Skin epidermis (tissue), 12 donors: ENCODE results near the gene FNBP1.
A peak's percentile ranks its signal among the peaks of the same experiment; 100 is the strongest.
"Not testable (repeated sequence)": the region's sequence is repeated elsewhere in the genome, so short reads cannot be mapped to it uniquely, and the experiment has no call there.

ENCODE experiments used
- H3K27ac ChIP-seq, 21 experiments: fragments of 200-600 bp; sonication (generic) in 11 of 21; one replicate each; pipeline ENCODE4 v1.5.0; 2020; ENCODE audit warnings: mild to moderate bottlenecking in 3 of 21, inconsistent platforms in 2 of 21, moderate library complexity in 2 of 21
- H3K4me3 ChIP-seq, 7 experiments: fragments of 200-600 bp; sonication (generic) in 2 of 7; one replicate each; pipeline ENCODE4 v1.5.0; 2020; ENCODE audit warnings: inconsistent platforms in 2 of 7, mild to moderate bottlenecking in 2 of 7, moderate library complexity in 1 of 7

FNBP1 gene

GRCh38 chr9:130024597-130024994, 18.4 kb downstream of the FNBP1 start:
- Histone ChIP-seq H3K4me3 (no peak overlapping the region), H3K27ac (no peak overlapping the region)

- peak overlapping the region in 1 of 21 experiments; percentile 6 for H3K27ac ChIP-seq
Observed at GRCh38 chr9:130023994-130024596, 18.9 kb downstream of the FNBP1 start.

GRCh38 chr9:130023144-130023787, 19.7 kb downstream of the FNBP1 start:
- no peak overlapping the region for H3K4me3 ChIP-seq
- peak overlapping the region in 6 of 21 experiments; percentile 1 to 44 (median 12) for H3K27ac ChIP-seq

More at GRCh38 chr9:130023994-130024596, 18.9 kb downstream of the FNBP1 start:
- no peak overlapping the region for H3K4me3 ChIP-seq

- peak overlapping the region in 3 of 21 experiments; percentile 1 to 17 (median 3) for H3K27ac ChIP-seq
- H3K4me3 ChIP-seq: no peak overlapping the region
Observed at GRCh38 chr9:130022566-130023143, 20.3 kb downstream of the FNBP1 start.

GRCh38 chr9:130021842-130022241, 21.1 kb downstream of the FNBP1 start:
- not testable (repeated sequence) for H3K4me3 ChIP-seq, H3K27ac ChIP-seq

- Histone ChIP-seq H3K4me3 (no peak overlapping the region), H3K27ac (peak overlapping the region in 2 of 21 experiments; percentile 3 to 42)
Observed at GRCh38 chr9:130021123-130021522, 21.9 kb downstream of the FNBP1 start.

GRCh38 chr9:130020618-130021017, 22.4 kb downstream of the FNBP1 start:
- no peak overlapping the region for H3K4me3 ChIP-seq
- peak overlapping the region in 4 of 21 experiments; percentile 3 to 58 (median 23) for H3K27ac ChIP-seq

- no peak overlapping the region for H3K27ac ChIP-seq
Observed at GRCh38 chr9:130018265-130018664, 24.7 kb downstream of the FNBP1 start.

GRCh38 chr9:130017510-130017909, 25.5 kb downstream of the FNBP1 start:
- H3K27ac ChIP-seq: peak overlapping the region in 2 of 21 experiments; percentile 1 to 5
- not testable (repeated sequence) for H3K4me3 ChIP-seq

More at GRCh38 chr9:130018265-130018664, 24.7 kb downstream of the FNBP1 start:
- H3K4me3 ChIP-seq: no peak overlapping the region

- H3K27ac ChIP-seq: peak overlapping the region in 5 of 21 experiments; percentile 1 to 21 (median 4)
- no peak overlapping the region for H3K4me3 ChIP-seq
Observed at GRCh38 chr9:130017076-130017475, 25.9 kb downstream of the FNBP1 start.

- H3K27ac ChIP-seq: no peak overlapping the region
- H3K4me3 ChIP-seq: no peak overlapping the region
Observed at GRCh38 chr9:130015353-130016019, 27.5 kb downstream of the FNBP1 start.

GRCh38 chr9:130013326-130013725, 29.7 kb downstream of the FNBP1 start:
- Histone ChIP-seq H3K4me3 (no peak overlapping the region), H3K27ac (no peak overlapping the region)

GRCh38 chr9:130010151-130010988, 32.6 kb downstream of the FNBP1 start:
- Histone ChIP-seq H3K4me3 (no peak overlapping the region), H3K27ac (peak overlapping the region in 3 of 21 experiments; percentile 24 to 47 (median 34))

- not testable (repeated sequence) for H3K4me3 ChIP-seq, H3K27ac ChIP-seq
Observed at GRCh38 chr9:130009546-130009945, 33.4 kb downstream of the FNBP1 start.

- H3K4me3 ChIP-seq: no peak overlapping the region
- H3K27ac ChIP-seq: peak overlapping the region in 5 of 21 experiments; percentile 24 to 61 (median 37)
Observed at GRCh38 chr9:130008538-130008937, 34.5 kb downstream of the FNBP1 start.

- peak overlapping the region in 6 of 21 experiments; percentile 3 to 67 (median 46) for H3K27ac ChIP-seq
Observed at GRCh38 chr9:130006952-130007351, 36.0 kb downstream of the FNBP1 start.

GRCh38 chr9:130003943-130004552, 38.9 kb downstream of the FNBP1 start:
- Histone ChIP-seq H3K4me3 (no peak overlapping the region), H3K27ac (no peak overlapping the region)

More at GRCh38 chr9:130006952-130007351, 36.0 kb downstream of the FNBP1 start:
- not testable (repeated sequence) for H3K4me3 ChIP-seq

GRCh38 chr9:130002320-130002719, 40.7 kb downstream of the FNBP1 start:
- Histone ChIP-seq H3K27ac (no peak overlapping the region), H3K4me3 (no peak overlapping the region)

GRCh38 chr9:130001190-130001589, 41.8 kb downstream of the FNBP1 start:
- peak overlapping the region in 2 of 21 experiments; percentile 13 to 72 for H3K27ac ChIP-seq
- no peak overlapping the region for H3K4me3 ChIP-seq
